Measurements from ENCODE around the gene ABO.

GRCh38 chr9:133294257-133294656 lies 19.3 kb upstream of the ABO start:
- no peak for TF ChIP-seq CTCF (IDR thresholded peaks at IDR 0.05; ENCODE audit: insufficient read depth, low read length, poor library complexity, severe bottlenecking)
- no peak for TF ChIP-seq EZH2phosphoT487 (conservative IDR thresholded peaks at IDR 0.05; ENCODE audit: low read length)
